A549 (cell line): ENCODE measurements around the gene XPNPEP2.

ENCODE experiments used
- CHD2 ChIP-seq: fragments of 150-350 bp; IDR thresholded peaks from 2 replicates; pipeline ENCODE4 v1.6.1; 2014; ENCODE audit warnings: low read length; ENCODE audit not compliant: partially characterized antibody
- FOXS1 ChIP-seq: fragments of 250-450 bp; sonication (Bioruptor Pico); IDR thresholded peaks from 2 replicates; pipeline ENCODE4 v1.5.0; 2020; ENCODE audit warnings: mild to moderate bottlenecking, moderate library complexity
- ZSCAN20 ChIP-seq: fragments of 250-450 bp; sonication (Bioruptor Pico); IDR thresholded peaks from 2 replicates; pipeline ENCODE4 v1.8.0; 2022; ENCODE audit warnings: mild to moderate bottlenecking, moderate library complexity
- TF ChIP-seq, protein P1 (sequence below): fragments of >200 bp; sonication (Bioruptor Twin); formaldehyde crosslinking; IDR thresholded peaks from 3 replicates; pipeline ENCODE4 v1.5.1; 2016

DNA sequence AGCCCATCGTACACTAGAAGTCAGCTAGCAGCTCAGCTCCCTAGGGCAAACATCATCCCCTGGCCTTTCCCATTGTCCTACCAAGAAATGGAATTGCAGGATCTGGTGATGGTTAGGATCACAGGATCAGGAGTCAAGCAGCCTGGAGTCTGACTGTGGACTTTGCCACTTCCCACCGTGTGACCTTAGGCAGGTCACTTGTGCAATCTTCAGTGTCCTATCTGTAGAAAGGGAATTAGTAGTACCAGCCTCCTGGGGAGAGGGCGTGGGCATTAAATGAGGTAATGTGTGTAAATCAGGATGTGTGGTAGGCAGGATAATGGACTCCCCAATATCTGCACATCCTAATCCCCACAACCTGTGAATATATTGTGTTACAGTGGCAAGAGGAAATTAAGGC, 45.4 kb upstream of the XPNPEP2 start:
- TF ChIP-seq, protein P1, sequence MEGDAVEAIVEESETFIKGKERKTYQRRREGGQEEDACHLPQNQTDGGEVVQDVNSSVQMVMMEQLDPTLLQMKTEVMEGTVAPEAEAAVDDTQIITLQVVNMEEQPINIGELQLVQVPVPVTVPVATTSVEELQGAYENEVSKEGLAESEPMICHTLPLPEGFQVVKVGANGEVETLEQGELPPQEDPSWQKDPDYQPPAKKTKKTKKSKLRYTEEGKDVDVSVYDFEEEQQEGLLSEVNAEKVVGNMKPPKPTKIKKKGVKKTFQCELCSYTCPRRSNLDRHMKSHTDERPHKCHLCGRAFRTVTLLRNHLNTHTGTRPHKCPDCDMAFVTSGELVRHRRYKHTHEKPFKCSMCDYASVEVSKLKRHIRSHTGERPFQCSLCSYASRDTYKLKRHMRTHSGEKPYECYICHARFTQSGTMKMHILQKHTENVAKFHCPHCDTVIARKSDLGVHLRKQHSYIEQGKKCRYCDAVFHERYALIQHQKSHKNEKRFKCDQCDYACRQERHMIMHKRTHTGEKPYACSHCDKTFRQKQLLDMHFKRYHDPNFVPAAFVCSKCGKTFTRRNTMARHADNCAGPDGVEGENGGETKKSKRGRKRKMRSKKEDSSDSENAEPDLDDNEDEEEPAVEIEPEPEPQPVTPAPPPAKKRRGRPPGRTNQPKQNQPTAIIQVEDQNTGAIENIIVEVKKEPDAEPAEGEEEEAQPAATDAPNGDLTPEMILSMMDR, result no peak
- TF ChIP-seq ZSCAN20 (CRISPR knock-in tag), result no peak
- no peak for TF ChIP-seq FOXS1
- no peak for TF ChIP-seq CHD2
